PC-3 (cell line): ENCODE results near the gene HK1.

Source experiments
- CTCF ChIP-seq: fragments of 300-600 bp; sonication (generic); conservative IDR thresholded peaks from 2 replicates; pipeline ENCODE4 v1.5.1; 2017; ENCODE audit warnings: antibody characterized with exemption, low read depth, mild to moderate bottlenecking, low read length
- EZH2 ChIP-seq: fragments of 300-600 bp; sonication (generic); IDR thresholded peaks from one replicate; pipeline ENCODE4 v1.6.1; 2017; ENCODE audit warnings: antibody characterized with exemption, mild to moderate bottlenecking, low read length; ENCODE audit not compliant: unreplicated experiment

DNA sequence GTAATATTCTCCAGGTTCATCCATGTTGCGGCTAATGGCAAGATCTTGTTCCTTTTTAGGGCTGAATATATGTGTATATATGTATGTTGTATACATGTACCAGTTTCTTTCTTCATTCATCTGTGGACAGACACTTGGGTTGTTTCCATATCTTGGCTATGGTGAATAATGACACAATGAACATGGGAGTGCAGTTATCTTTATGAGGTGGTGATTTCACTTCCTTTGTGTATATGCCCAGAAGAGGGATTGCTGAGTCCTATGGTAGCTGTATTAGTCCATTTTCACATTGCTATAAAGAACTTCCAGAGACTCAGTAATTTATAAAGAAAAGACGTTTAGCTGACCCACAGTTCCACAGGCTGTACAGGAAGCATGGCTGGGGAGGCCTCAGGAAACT, 155.9 kb downstream of the HK1 start:
- no peak for TF ChIP-seq CTCF
- no peak for TF ChIP-seq EZH2
